GM21576 (cell line): ENCODE data around the gene NARS2.

Experiments
- ATAC-seq: cut with Tn5 transposase; IDR thresholded peaks from one replicate; pipeline ENCODE4 v1.9.1; 2021; ENCODE audit warnings: mild to moderate bottlenecking, moderate library complexity; ENCODE audit not compliant: unreplicated experiment

NARS2 gene

DNA sequence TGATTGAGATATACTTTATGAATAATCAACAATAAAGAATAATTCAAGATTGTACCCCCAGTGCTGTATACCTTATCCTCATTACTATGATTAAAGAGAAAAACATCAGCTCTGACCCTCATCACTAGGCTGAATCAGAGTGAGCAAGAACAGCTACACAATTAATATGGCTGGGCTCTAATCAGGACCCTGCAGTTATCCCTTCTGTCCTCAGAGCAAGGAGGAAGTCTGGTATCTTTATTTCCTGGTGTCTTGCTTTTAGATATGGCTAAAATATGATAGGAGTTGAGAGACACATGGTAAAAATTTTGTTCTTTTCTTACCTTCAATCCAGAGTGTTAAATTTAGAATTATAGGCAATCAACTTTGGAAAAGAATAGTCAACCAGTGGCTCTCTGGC, 128.5 kb downstream of the NARS2 start:
- no peak for ATAC-seq

DNA sequence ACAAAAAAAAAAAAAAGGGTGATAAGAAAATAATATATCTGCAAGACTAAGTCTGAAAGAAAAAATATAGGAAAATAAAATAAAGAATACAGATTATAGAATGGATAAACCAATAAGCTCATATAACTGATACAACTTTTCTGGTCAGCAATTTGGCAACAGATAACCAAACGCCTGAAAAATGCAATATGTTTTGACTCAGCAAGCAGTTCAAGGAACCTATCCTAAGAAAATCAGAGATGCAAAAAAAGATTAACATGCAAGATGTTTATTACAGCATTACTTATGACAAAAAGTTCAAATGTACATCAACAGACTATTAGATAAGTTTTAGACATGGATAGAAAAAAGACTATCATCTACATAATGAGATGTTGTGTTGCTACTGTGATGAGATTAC, 129.9 kb downstream of the NARS2 start:
- ATAC-seq, result no peak

DNA sequence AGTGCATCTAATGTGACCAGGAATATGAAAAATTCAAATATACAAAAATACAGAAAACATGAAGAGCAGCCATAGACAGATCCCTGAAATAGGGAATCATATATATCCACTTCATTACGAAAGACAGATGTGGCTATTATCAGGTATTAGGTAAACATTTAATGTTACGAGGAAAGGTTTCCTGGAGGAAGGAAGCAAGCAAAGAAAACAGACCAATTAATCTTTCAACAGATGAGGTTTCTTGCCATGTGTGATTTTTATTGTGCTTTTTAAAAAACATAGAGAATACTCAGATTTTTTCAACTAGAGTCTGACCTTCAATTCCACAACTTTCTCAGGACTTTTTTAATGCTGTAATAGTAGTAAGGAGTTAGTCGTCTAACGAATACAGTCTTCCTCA, 132.7 kb downstream of the NARS2 start:
- ATAC-seq, result no peak

DNA sequence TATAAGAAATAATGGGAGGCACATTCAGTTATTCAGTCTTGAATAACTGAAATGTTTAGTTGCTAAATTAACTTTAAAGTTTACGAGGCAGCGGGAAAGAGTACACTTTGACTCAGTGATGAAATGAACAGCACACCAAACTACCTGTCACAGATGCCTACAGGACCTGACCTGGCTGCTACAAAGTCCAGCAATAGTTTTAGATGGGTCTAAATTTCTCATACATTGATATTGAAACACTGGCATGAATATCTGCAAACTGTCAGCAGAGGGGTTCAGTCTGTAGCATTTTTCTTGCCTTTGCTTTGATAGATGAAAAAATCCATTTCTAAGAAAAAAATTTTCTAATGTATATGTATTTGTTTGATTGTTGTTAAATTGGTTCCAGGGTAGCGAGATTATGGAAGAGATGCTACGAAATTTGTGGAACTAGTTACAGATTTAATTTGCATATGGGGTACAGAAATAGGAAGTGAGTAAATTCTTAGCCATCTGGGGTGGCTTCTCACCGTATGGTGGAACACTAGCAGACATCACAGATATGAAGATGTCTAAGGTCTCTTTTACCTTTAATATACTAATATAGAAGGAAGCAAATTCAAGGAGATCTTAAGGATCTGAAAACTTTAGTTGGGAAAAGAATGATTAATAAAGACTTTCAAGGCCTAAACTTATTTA, 136.2 kb downstream of the NARS2 start:
- peak; percentile 84 for ATAC-seq

DNA sequence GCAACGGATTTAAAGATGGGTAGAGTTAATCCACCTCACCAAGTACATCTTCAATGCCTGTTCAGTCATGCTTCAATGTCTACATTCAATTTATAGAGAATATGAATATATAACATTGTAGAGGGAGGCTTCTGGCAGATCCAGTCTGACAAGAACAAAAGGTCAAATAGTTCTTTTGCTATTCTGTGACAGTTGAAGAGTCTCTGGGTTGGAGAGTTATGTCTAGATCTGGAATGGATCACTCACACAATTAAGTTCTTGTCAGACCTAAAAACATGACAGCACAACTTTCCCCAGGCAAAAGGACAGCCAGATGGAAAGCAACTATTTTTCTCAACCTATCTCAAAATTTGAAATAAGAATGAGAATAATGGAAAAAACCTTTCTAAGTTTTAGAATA, 141.7 kb downstream of the NARS2 start:
- ATAC-seq, result no peak

DNA sequence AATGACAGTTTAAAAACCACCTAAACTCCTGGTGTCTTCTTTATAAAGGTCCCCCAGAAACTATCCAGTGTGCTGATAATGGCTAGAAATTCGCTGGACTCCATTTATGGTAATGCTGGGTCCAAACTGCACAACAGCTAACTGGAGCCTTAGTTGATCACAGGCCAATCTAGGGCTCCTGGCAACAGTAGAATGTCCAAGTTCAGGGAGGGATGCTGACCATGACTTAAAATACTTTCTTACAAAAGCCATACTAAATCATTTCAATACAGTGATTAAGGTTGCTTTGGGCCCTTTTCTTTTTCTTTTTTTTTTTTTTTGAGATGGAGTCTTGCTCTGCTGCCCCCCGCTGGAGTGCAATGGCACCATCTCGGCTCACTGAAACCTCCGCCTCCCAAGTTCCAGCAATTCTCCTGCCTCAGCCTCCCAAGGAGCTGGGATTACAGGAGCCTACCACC, 142.6 kb downstream of the NARS2 start:
- no peak for ATAC-seq

DNA sequence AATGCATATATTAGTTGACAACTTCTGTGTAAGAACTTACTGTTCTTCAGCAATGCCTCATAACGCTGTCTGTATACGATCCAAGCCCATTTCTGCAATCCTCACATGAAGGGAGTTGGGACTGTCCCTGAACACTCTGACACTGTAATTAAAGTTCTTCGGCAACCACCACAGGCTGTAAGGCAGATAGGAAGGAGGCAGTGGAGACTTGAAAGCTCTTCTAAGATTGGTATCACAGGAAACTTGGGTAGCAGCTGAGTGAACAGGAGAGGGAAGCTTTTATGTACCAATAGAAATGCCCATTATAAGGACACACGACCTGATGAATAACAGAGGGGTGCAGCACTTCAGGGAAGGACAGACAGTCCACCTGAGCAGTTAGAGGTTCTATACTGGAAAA, 145.0 kb downstream of the NARS2 start:
- ATAC-seq, result no peak

DNA sequence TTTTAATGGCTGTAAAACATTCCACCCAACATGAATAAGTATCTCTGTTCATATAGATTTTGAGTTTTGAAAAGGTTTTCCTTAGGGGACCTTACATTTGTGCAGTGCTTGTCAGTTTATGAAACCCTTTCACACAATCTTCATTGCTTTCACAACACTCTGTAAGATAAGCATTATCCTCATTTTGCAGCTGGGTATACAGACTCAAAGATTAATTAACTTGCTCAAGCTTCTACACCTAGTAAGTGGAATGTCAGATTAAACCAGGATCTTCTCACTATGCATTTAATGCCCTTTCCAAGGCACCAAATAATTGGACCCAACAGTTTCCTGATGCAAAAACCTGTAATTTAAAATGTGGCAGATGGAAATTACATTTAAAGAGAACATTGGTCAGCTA, 145.5 kb downstream of the NARS2 start:
- no peak for ATAC-seq

DNA sequence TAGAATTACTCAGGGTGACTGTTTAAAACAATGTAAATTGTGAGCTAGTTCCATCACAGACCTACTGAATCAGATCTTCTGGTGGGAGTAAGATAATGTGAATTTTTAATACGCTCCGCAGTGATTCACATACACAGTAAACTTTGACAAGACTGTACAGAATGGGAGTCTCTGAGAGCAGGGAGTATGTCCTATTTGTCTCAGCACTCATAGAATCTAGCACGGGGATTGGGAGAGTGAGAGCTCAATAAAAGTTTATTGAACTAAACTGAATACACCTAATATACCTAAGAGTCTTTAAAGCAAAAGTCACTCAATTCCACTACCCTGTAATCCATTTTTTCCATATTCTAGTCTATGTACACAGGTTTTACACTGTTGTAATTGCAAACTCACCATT, 145.9 kb downstream of the NARS2 start:
- ATAC-seq, result no peak

DNA sequence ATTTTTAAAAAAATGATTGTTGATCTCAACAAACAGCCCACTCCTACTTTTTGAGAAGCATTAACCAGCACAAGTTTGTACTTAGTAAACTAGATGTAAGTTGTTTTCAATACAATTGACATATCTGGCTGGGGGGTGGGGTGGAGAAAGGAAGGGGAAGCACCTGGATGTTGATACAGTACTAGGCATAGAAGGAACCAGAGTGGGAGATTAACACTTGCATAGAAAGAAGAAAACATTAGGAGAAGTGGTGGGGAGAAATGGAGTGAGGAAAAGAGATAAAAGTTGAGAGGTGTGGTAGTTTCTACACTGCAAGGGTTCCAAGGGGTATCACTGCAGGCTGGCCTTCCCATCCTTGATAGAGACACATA, 146.4 kb downstream of the NARS2 start:
- no peak for ATAC-seq

DNA sequence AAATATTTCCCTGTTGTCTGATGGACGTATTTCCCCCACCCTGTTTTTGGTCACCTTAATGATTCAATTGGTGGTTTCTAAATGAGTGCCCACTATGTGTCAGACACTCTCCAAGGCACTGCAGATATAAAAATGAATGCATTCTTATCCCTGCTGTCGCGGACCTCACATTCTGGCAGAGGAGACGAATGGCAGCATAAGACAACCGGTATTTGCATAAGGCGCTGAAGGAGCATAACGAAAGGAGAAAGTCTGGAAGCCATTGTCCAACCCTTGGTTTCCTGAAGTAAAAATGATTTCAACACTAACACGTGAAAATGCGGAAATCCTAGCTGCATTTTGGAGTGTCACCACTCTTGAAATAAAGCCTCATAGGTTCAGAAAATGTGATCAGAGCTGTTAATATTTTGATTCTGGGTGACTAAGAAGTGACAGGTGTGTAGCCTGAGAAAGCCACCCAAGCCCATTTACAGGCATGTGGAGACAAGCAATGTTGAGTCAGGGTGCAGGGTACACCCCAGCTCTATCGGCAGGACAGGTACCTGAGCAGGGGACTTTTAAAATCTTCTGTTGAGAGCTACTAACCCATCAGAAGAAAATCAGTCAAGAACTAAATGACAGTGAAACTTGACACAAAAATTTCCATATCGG, 146.9 kb downstream of the NARS2 start:
- peak; percentile 31 for ATAC-seq

DNA sequence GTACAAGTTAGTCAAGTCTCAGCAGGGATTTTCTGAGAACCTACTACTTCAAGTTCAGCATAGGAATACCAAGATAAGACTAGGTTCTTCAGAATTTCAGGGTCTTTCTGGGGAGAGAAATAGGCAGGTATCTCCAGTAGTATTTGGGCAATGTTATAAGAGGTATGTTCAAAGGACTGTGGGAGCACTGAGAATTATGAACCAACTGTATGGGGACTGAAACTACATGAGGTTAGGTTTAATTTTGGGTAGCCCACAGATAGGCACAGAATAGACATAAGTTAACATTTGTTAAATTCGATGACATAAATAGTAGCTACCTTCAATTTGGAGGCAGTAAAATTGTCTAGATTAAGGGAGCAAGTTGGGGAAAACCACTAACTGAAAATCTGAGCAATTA, 147.8 kb downstream of the NARS2 start:
- no peak for ATAC-seq

DNA sequence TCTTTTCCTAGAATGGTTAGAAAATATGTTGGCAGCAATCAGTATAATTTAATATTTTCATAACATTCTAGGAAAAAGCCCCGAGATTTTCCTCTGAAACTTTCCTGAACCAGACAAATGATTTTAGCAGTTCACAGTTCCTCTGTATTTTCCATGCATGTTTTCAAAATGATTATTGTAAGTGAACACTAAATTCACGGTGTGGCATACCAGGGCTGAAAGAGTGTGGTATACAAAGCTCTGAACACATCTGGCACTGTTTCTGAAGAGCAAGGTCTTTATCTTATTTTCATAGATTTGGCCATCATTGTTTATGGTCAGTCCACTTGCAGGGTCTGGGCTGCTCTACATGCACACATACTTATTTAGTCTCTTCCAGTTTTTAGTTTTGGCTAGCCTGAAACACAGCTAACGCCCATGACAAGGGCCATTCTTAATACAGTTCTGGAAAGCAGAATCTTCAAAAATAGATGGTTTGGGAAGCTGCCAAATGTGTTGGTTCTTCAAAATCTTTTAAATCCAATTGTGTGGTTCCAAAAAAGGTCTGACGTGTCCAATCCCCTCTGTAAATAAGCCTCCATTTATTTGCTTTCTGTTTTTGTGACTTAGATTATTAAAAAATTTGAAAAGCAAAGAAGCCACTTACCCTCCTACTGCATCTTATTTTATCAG, 149.1 kb downstream of the NARS2 start:
- ATAC-seq, result no peak

DNA sequence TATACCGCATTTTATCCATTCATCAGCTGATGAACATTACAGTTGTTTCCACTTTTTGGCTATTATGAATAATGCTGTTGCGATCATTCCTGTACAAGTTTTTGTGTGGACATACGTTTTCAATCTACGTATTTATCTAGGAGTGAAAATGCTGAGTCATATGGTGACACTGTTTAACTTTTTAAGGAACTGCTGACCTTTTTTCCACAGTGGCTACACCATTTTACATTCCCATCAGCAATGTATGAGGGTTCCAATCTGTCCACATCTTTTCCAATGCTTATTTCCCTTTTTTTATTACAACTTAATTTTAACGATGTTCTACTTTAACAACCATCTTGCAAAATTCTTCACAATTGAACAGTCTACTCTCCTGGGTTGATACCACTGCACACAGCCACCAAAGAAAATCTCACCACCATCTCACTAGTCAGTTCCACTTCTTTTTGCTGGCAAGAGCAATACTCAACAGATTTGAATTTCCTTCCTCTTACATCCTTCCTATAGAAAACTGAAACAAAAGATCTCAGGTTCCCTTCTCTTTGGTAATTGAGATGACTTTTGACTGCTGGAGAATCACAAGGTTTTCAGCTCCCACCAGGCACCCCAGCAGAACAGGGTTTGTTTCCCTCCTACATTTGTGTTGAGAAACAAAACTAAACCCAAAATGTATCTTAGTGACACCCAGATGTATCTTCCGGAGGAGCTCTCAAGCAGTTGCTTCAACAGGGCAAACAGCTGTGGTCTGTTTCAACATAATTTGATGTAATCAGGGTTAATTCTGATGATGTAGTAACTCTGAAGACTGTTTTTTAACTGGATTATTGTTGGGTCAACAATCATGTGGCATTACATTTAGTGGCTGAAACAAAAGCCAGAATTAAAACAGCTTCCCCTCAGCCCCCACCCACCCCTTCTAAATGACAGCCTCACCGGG, 150.1 kb downstream of the NARS2 start:
- ATAC-seq, result peak; percentile 38

DNA sequence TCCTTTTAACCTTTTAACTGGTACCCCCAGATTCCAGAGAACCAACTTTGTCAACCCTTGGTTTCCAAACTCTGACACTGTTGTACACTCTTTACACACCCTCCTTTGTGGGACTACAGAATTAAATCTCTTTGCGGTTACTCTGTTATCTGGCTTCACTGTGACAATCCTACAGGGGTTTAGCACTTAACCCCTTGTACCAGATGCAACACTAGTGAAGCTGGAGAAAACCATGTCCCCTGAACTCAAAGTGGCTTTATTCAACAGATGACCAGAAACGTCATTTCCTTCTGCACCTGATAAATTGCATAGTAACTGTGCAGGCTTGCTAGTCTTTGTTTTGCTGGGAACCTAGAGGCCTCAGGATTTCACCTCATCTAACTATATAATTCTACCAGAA, 151.4 kb downstream of the NARS2 start:
- no peak for ATAC-seq

DNA sequence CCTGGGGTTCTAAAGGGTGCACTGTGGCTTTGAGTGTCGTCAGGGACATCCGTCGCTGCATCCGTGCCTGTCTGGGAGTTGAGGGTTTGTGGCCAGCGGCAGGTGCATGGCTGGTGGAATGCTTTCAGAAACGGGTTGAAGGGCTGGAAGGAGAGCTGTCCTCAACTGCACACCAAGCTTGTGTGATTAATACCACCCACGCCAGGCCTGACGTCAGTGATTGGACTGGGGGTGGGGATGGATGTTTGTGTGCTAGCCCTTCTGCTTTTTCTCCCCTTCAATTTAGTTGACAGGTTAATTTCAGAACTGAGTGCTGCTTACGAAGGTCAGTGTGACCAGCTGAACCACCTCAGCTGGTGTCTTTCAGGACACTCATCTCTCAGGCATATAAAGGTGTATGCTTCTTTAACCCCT, 153.9 kb downstream of the NARS2 start:
- ATAC-seq, result no peak

DNA sequence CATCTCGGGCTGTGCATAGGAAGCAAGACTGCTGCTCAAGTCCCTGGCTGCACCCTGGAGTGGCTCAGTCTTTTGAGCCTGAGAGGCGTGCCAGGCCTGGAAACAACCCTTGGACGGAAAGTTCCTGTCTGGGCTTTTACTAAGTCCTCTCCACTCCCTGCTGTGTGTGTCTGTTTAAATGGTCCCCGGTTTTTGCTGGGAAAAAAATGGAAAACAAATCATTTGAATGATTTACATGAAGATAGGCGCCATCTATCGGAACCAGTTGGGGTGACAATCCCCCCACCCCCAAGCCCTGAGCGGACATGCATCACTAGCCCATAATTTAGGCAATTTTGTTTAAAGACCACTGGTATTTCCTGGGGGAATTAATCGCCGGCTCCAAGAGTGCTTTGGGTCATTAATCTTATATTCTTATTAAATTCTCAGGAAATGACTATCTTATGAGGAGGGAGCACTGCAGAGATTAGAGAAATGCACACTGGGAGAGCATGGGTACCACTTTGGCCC, 154.4 kb downstream of the NARS2 start:
- ATAC-seq, result no peak

DNA sequence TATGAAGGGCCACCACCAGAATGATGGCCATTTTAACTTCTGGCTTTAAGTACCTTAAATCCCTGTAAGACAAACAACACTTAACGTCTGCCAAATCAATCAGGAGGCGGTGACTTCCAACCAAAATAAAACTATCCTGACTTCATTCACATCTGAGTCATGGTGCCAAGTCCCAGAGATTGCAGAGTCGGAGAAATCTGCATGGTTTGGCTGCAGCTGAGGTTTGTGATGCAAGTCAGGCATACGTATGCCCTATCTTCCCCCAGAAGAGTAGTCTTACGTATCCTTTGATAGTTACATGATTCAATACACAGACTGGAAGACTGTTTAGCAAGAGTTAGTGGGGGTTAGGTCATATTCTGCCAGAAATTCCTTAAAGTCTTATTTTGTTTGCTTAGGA, 155.3 kb downstream of the NARS2 start:
- no peak for ATAC-seq

DNA sequence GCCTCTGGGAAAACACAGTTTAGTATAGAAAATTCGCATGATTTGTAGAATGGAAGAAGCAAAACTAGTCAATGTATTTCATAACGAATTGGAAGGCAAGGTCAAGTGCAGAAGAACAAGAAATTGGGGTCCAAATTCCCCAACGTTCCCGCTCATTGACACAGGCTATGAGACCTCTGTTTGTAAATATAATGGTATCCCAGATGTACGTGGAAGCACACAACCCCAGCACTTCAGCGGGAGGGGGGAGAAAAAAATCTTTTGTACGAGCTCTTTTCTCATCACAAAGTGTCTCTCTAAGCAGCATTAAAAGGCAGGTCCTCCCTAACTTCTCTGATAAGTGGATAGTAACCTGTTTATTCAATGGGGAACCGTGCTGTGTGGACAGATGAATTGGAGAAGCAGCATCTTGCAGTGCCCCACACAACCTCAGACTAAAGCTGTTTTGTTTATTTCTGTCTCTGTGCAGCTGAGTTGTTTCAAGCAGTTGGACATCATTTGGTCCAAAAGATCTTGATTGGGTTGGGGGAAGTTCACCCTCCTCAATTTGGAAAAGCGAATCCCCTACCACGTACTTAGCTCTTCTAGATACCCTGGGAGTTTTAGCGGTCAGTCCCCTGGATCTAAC, 156.0 kb downstream of the NARS2 start:
- ATAC-seq, result no peak

DNA sequence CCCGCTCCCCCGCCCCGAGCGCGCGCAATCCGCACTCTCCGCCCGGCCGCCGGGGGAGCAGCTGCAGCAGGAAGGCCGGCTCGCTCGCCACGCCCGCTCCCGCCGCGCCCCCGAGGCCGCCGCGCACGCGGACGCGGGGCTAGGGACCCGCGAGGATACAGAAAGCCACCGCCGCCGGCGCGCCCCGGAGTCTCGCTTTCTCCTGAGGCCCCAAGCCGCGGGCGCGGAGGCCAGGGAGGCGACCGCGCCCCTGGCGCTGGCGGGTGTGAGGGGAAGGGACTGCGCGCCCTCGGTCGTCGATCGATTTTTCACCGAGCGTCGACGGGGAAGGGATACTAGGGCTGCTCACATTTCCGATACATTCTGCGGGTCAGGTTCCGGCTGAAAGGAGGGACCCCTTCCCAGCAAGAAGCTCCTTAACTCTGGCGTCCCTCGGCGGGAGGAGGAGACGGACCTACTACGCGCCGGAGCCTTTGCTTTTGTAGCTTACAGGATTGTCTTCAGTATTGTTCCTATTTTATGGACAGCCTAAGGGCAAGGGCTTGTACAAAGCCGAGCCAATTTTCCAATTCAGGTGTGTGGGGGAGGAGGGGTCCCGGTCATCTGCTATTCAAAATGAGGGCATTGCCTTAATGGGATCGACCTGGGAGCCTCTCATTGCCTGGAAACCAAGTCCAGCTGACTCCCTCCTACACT, 156.6 kb downstream of the NARS2 start:
- ATAC-seq, result peak; percentile 47
